Measurements from ENCODE around the gene CUEDC1. TPM values are rescaled to one million over a fixed set of nuclear protein-coding genes. Genes with fewer than 3 reads are reported as not detected.

CUEDC1 gene
- total and polyA plus RNA-seq, 9 of the 15 experiments (the other 6 are each of a cell fraction or from before 2014, with no cell fraction given) = 0.20 to 4.1 (median 1.6) TPM; not detected in 1

GRCh38 chr17:57877803-57878377 is 77.3 kb downstream of the CUEDC1 start:
- Histone ChIP-seq H3K36me3 (ENCODE audit: control insufficient read depth, insufficient read depth, low read length) (no peaks in the 10 kb centered on the region), H3K27me3 (ENCODE audit: control insufficient read depth in 2 of 2, insufficient read depth in 2 of 2, low read length in 2 of 2) (peaks cover 14 to 44% of the 10 kb centered on the region in 2 experiments), H4K20me1 (replicated peaks; ENCODE audit: control insufficient read depth, insufficient read depth, low read length) (no peaks in the 10 kb centered on the region), H3K9ac (ENCODE audit: insufficient read depth in 1 of 2, low read depth in 2 of 2, low read length in 2 of 2) (no peak overlapping the region), H3K27ac (ENCODE audit: extremely low read depth, low read depth, low read length) (no peak overlapping the region), H3K4me2 (ENCODE audit: insufficient read depth, low read length) (no peak overlapping the region), H3K9me3 (replicated peaks; ENCODE audit: control insufficient read depth, insufficient read depth, low read depth, low read length) (no peaks in the 10 kb centered on the region), H3K4me1 (replicated peaks in 1 of 2; ENCODE audit: control insufficient read depth in 2 of 2, insufficient read depth in 2 of 2, low read length in 2 of 2) (peaks cover 0 to 8% of the 10 kb centered on the region in 2 experiments; a peak in 2 of 5 replicates), H3K79me2 (ENCODE audit: control insufficient read depth, insufficient read depth, low read length) (no peaks in the 10 kb centered on the region), H2AFZ (ENCODE audit: low read depth, low read length) (no peak overlapping the region), H3K4me3 (no peak overlapping the region), H3K9me1 (ENCODE audit: control insufficient read depth, insufficient read depth, low read length) (no peaks in the 10 kb centered on the region)
- in situ Hi-C loops (cut with MboI) (no loop called here), intact Hi-C loops (cut with micrococcal nuclease) (no loop called here)
- DNase-seq (ENCODE audit: extremely low read depth in 1 of 4, low spot score in 3 of 4) (no peak), ATAC-seq (no peak), FAIRE-seq (no peak)
- TF ChIP-seq ZNF717 (CRISPR knock-in tag; IDR thresholded peaks at IDR 0.05) (no peak), EGR1 (conservative IDR thresholded peaks at IDR 0.05) (0 out of 2 replicates have a peak, but pooled peaks have one; percentile 15), OTX1 (CRISPR knock-in tag; IDR thresholded peaks at IDR 0.05) (no peak)
- WGBS (ENCODE audit: insufficient coverage, low coverage, missing lambda C conversion rate) = 10% methylated on average over 7 of the region's 9 CpGs
- POLR2A ChIA-PET = no interaction called here
- CTCF ChIA-PET (ENCODE audit: low intra/inter-chr PET ratio) = no interaction called here
- BruUV-seq (replicated peaks) = no TSS peak

- H3K27ac ChIP-seq (ENCODE audit: extremely low read depth, low read depth, low read length) = no peak overlapping the region
- no TSS peak for BruUV-seq (replicated peaks)
- FAIRE-seq (no peak), ATAC-seq (no peak), DNase-seq (ENCODE audit: extremely low read depth in 1 of 4, low spot score in 3 of 4) (no peak)
- H3K79me2 ChIP-seq (ENCODE audit: control insufficient read depth, insufficient read depth, low read length) = no peaks in the 10 kb centered on the region
- H3K27me3 ChIP-seq (ENCODE audit: control insufficient read depth in 2 of 2, insufficient read depth in 2 of 2, low read length in 2 of 2) = peaks cover 12 to 44% of the 10 kb centered on the region in 2 experiments
- H3K9me3 ChIP-seq (replicated peaks; ENCODE audit: control insufficient read depth, insufficient read depth, low read depth, low read length) = no peaks in the 10 kb centered on the region
- no peaks in the 10 kb centered on the region for H3K36me3 ChIP-seq (ENCODE audit: control insufficient read depth, insufficient read depth, low read length)
- H3K4me1 ChIP-seq (replicated peaks in 1 of 2; ENCODE audit: control insufficient read depth in 2 of 2, insufficient read depth in 2 of 2, low read length in 2 of 2) = peaks cover 0 to 12% of the 10 kb centered on the region in 2 experiments; a peak in 2 of 5 replicates
- H3K4me3 ChIP-seq = no peak overlapping the region
- intact Hi-C loops (cut with micrococcal nuclease) = no loop called here
- H3K9ac ChIP-seq (ENCODE audit: insufficient read depth in 1 of 2, low read depth in 2 of 2, low read length in 2 of 2) = no peak overlapping the region
- H4K20me1 ChIP-seq (replicated peaks; ENCODE audit: control insufficient read depth, insufficient read depth, low read length) = no peaks in the 10 kb centered on the region
- no peak overlapping the region for H3K4me2 ChIP-seq (ENCODE audit: insufficient read depth, low read length)
- WGBS (ENCODE audit: insufficient coverage, low coverage, missing lambda C conversion rate) = 27% methylated on average over 2 of the region's 2 CpGs
- CTCF ChIA-PET (ENCODE audit: low intra/inter-chr PET ratio) = no interaction called here
- POLR2A ChIA-PET = interaction anchor here (1.4 kb wide), 1 partner anchor 123 kb away, joined by 4 read pairs; no protein-coding TSS in a partner anchor
- H3K9me1 ChIP-seq (ENCODE audit: control insufficient read depth, insufficient read depth, low read length) = no peaks in the 10 kb centered on the region
- in situ Hi-C loops (cut with MboI) = no loop called here
- H2AFZ ChIP-seq (ENCODE audit: low read depth, low read length) = no peak overlapping the region
- no peak for TF ChIP-seq NBN (IDR thresholded peaks at IDR 0.05; ENCODE audit: low read depth)
- TF ChIP-seq PBX2 (CRISPR knock-in tag; IDR thresholded peaks at IDR 0.05; ENCODE audit: low read depth) = no peak
- no peak for TF ChIP-seq PBX2 (tag; conservative IDR thresholded peaks at IDR 0.05; ENCODE audit: low read depth)
- TF ChIP-seq NR2C1 (IDR thresholded peaks at IDR 0.05) = no peak
- TF ChIP-seq NR2C1 (tag; IDR thresholded peaks at IDR 0.05) = no peak
- no peak for TF ChIP-seq ZNF174 (CRISPR knock-in tag; IDR thresholded peaks at IDR 0.05)
- TF ChIP-seq CHCHD3 (CRISPR knock-in tag; IDR thresholded peaks at IDR 0.05) = no peak
- no peak for TF ChIP-seq BRF2 (IDR thresholded peaks at IDR 0.05; ENCODE audit: borderline replicate concordance, insufficient read depth, insufficient read length)
- TF ChIP-seq ZBTB8A (IDR thresholded peaks at IDR 0.05; ENCODE audit: partially characterized antibody) = no peak
Measured at GRCh38 chr17:57876866-57877237, 78.4 kb downstream of the CUEDC1 start.
